Endothelial cell of umbilical vein (primary cell): ENCODE measurements around the gene TAT. TPM values are rescaled to one million over a fixed set of nuclear protein-coding genes. Genes with fewer than 3 reads are reported as not detected.

ENCODE experiments used
- BruUV-seq: library from RNA; stranded (reverse); fragments of 400-500 nt; replicated peaks from 2 replicates; lab custom pipeline; 2021; lab: Mats Ljungman, UMichigan
- CTCF ChIA-PET: fragments of 300-600, 350-600 bp; sonication (Branson Sonifier 250); formaldehyde crosslinking; loops from one replicate; lab custom pipeline; 2021; ENCODE audit warnings: antibody characterized with exemption, inconsistent platforms; lab: Charles Lee
- POLR2A ChIA-PET: fragments of 300-600, 350-600 bp; sonication (Branson Sonifier 250); formaldehyde crosslinking; loops from one replicate; lab custom pipeline; 2021; ENCODE audit warnings: antibody characterized with exemption, inconsistent platforms; lab: Charles Lee
- DNase-seq: peaks from one replicate; pipeline ENCODE4 v3.0.0-alpha.2; 2011; ENCODE audit warnings: low read depth, low spot score
- FAIRE-seq: peaks from 2 replicates; lab custom pipeline; 2011; peaks lifted over from hg19 to GRCh38; lab: Jason Lieb, UNC
- H2AFZ ChIP-seq: 2 replicates; pipeline ENCODE4 v1.6.0; 2012; ENCODE audit warnings: low read depth, low read length, control low read depth, inconsistent platforms
- H3K27ac ChIP-seq: 2 replicates; pipeline ENCODE4 v1.5.1; 2011; ENCODE audit warnings: low read depth, mild to moderate bottlenecking, control low read depth, low read length, moderate library complexity; ENCODE audit not compliant: insufficient read depth
- H3K27me3 ChIP-seq, 2 experiments: 2 replicates each; pipeline versions ENCODE4 v1.6.0 to v1.6.1; 2011; ENCODE audit warnings: low read length in 2 of 2, mixed read lengths in 1 of 2; ENCODE audit not compliant: control insufficient read depth in 2 of 2, insufficient read depth in 2 of 2
- H3K36me3 ChIP-seq, 2 experiments: 2 replicates in 1 of 2; 3 replicates in 1 of 2; pipeline ENCODE4 v1.5.1; 2011; ENCODE audit warnings: low read length in 2 of 2, mild to moderate bottlenecking in 1 of 2, moderate library complexity in 1 of 2; ENCODE audit not compliant: control insufficient read depth in 2 of 2, insufficient read depth in 2 of 2; ENCODE audit errors: extremely low read depth in 1 of 2
- H3K4me1 ChIP-seq: 3 replicates; pipeline ENCODE4 v1.5.1; 2011; ENCODE audit warnings: mild to moderate bottlenecking, low read length; ENCODE audit not compliant: control insufficient read depth, insufficient read depth; ENCODE audit errors: extremely low read depth
- H3K4me2 ChIP-seq: 2 replicates; pipeline ENCODE4 v1.6.1; 2011; ENCODE audit warnings: low read length, control low read depth, mixed read lengths; ENCODE audit not compliant: insufficient read depth
- H3K4me3 ChIP-seq, 3 experiments: fragments of 200-600 bp in 1 of 3; sonication (generic), shearing (Covaris generic) in 1 of 3; replicated peaks in 1 of 3; 2 replicates each; pipeline ENCODE4 v1.5.1; 2011 to 2016; ENCODE audit warnings: control low read depth in 3 of 3, low read length in 3 of 3, mild to moderate bottlenecking in 2 of 3, inconsistent platforms in 1 of 3, low read depth in 1 of 3, moderate library complexity in 1 of 3; ENCODE audit not compliant: insufficient read depth in 1 of 3
- H3K79me2 ChIP-seq: 2 replicates; pipeline ENCODE4 v1.6.0; 2012; ENCODE audit warnings: low read length, inconsistent platforms; ENCODE audit not compliant: control insufficient read depth, insufficient read depth
- H3K9ac ChIP-seq: replicated peaks from 2 replicates; pipeline ENCODE3; 2011; ENCODE audit warnings: low read length, control low read depth; ENCODE audit not compliant: insufficient read depth; ENCODE audit errors: extremely low read depth
- H3K9me1 ChIP-seq: replicated peaks from 3 replicates; pipeline ENCODE4 v1.6.0; 2011; ENCODE audit warnings: mild to moderate bottlenecking, low read length; ENCODE audit not compliant: control insufficient read depth, insufficient read depth; ENCODE audit errors: extremely low read depth
- H3K9me3 ChIP-seq: replicated peaks from 2 replicates; pipeline ENCODE4 v1.5.1; 2012; ENCODE audit warnings: low read length, inconsistent platforms; ENCODE audit not compliant: control insufficient read depth, insufficient read depth
- H4K20me1 ChIP-seq: replicated peaks from 2 replicates; pipeline ENCODE3; 2011; ENCODE audit warnings: mild to moderate bottlenecking, low read length; ENCODE audit not compliant: control insufficient read depth, insufficient read depth; ENCODE audit errors: extremely low read depth
- EZH2 ChIP-seq: IDR thresholded peaks from 2 replicates; pipeline ENCODE4 v1.6.1; 2012; ENCODE audit warnings: borderline replicate concordance, low read depth, mild to moderate bottlenecking, moderate library complexity, low read length, inconsistent platforms; ENCODE audit not compliant: severe bottlenecking
- FOS ChIP-seq: IDR thresholded peaks from 2 replicates; pipeline ENCODE4 v1.6.1; 2011; ENCODE audit warnings: mild to moderate bottlenecking, low read length, moderate library complexity, borderline replicate concordance; ENCODE audit not compliant: insufficient read depth
- POLR2A ChIP-seq: IDR thresholded peaks from 2 replicates; pipeline ENCODE4 v1.6.1; 2012; ENCODE audit warnings: low read depth, mild to moderate bottlenecking, control low read depth, low read length
- dilution Hi-C: fragments of 300-500 bp; cut with MboI; formaldehyde crosslinking; loops from one replicate; pipeline ENCODE4 v1.15.0; 2019; ENCODE audit warnings: low sequenced_read_pairs; ENCODE audit not compliant: extremely low pct_ligation_motif_present
- intact Hi-C: fragments of 100-400 bp; cut with micrococcal nuclease; formaldehyde crosslinking; loops from one replicate; pipeline ENCODE4 v1.10.0; 2022
- polyA plus RNA-seq, 4 experiments: library from polyadenylated mRNA; depleted of rRNA in 3 of 4; stranded (reverse) in 3 of 4; unstranded in 1 of 4; fragments of >200 nt; gene quantifications; 2 replicates each; pipeline versions ENCODE4 v1.2.1 to v1.2.3, GENCODE V29; 2011 to 2012; ENCODE audit warnings: missing spikeins in 1 of 4
- total RNA-seq: library from RNA; stranded (reverse); gene quantifications from 2 replicates; pipeline ENCODE4 v1.2.3, GENCODE V29; 2021
- TF ChIP-seq, protein P1 (sequence below): IDR thresholded peaks from 2 replicates; pipeline ENCODE4 v1.6.1; 2011; ENCODE audit not compliant: insufficient read depth, insufficient read length

Gene TAT
- total and polyA plus RNA-seq, 2 donors (not counting 3 experiments of a cell fraction or from before 2014, with no cell fraction given) = not detected

GRCh38 chr16:71555230-71555891 is 21.5 kb downstream of the TAT start:
- Histone ChIP-seq H3K4me1 (no peaks in the 10 kb centered on the region), H3K4me2 (no peak overlapping the region), H3K36me3 (no peaks in the 10 kb centered on the region), H3K79me2 (no peaks in the 10 kb centered on the region), H3K9ac (no peak overlapping the region), H3K27me3 (peaks cover 0 to 3% of the 10 kb centered on the region in 2 experiments), H3K9me1 (no peaks in the 10 kb centered on the region), H2AFZ (no peak overlapping the region), H3K27ac (no peak overlapping the region), H3K4me3 (no peak overlapping the region), H3K9me3 (no peaks in the 10 kb centered on the region), H4K20me1 (no peaks in the 10 kb centered on the region)
- ChIA-PET CTCF (interaction anchor here (1.1 to 1.5 kb wide), 5 partner anchors 10 to 76 kb away, joined by 3 to 8 read pairs (median 3); no protein-coding TSS in a partner anchor), POLR2A (no interaction called here)
- TF ChIP-seq POLR2A = no peak
- no TSS peak for BruUV-seq
- FAIRE-seq (no peak), DNase-seq (no peak)
- dilution Hi-C loops = no loop called here
- intact Hi-C loops = no loop called here

DNA sequence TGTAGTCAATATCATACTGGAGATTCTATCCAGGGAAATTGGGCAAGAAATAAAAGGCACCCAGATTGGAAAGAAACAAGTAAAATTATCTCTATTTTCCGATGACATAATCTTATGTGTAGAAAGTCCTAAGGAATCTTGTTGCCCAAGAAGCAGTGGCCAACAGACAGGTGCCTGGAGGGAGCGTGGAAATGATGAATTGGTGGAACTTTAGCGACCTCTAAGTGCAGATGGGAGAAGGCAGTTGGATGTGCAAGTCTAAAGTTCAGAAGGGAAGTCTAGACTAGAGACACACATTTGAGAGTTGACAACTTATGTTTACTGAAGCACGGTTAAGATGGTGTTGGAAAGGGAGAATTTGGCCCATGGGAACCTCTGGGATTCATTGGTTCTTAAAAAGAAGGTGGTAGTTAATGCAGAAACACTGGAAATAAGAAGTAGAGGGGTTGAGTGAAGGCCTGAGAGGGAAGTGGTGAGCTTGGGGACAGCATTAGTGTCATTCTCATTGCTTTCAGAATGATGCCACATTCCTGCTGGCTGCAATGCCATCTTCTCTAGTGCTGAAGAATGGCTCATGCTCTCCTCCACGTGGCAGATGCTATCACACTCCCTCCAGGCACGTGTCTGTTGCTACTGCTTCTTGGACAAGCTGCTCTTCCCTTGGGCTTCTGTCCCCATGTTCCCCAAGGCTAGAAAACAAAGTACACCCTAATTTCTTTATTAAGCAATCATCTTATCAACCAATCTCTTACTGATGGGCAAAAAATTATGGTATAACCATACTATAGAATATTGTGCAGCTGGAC is 24.0 kb downstream of the TAT start:
- TF ChIP-seq FOS = no peak
- TF ChIP-seq, protein P1, sequence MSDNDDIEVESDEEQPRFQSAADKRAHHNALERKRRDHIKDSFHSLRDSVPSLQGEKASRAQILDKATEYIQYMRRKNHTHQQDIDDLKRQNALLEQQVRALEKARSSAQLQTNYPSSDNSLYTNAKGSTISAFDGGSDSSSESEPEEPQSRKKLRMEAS = peak; percentile 10
- TF ChIP-seq EZH2 = no peak
- Histone ChIP-seq H2AFZ (no peak overlapping the region), H3K9me1 (no peaks in the 10 kb centered on the region), H3K27me3 (peaks cover 0 to 3% of the 10 kb centered on the region in 2 experiments), H4K20me1 (no peaks in the 10 kb centered on the region), H3K27ac (no peak overlapping the region), H3K9ac (no peak overlapping the region), H3K4me2 (no peak overlapping the region), H3K4me3 (no peak overlapping the region), H3K79me2 (no peaks in the 10 kb centered on the region), H3K9me3 (no peaks in the 10 kb centered on the region), H3K36me3 (no peaks in the 10 kb centered on the region), H3K4me1 (no peaks in the 10 kb centered on the region)
- dilution Hi-C loops (no loop called here), intact Hi-C loops (no loop called here)
- no TSS peak for BruUV-seq
- DNase-seq (no peak), FAIRE-seq (no peak)
- POLR2A ChIA-PET = no interaction called here
- CTCF ChIA-PET = interaction anchor here (0.7 to 1.7 kb wide), 3 partner anchors 58 to 127 kb away, joined by 3 read pairs; no protein-coding TSS in a partner anchor
